Sigmoid colon (tissue), 7 donors: ENCODE data around the gene CELF1. TPM values are rescaled to one million over a fixed set of nuclear protein-coding genes. Genes with fewer than 3 reads are reported as not detected.

Source experiments
- DNase-seq: peaks from one replicate; pipeline ENCODE4 v3.0.0-alpha.2; 2019
- H3K27ac ChIP-seq, 4 donors: fragments of 200-600 bp; sonication (generic); one replicate each; pipeline ENCODE4 v1.5.1; 2016 to 2019; ENCODE audit warnings: mild to moderate bottlenecking in 1 of 4
- H3K27me3 ChIP-seq, 3 donors: fragments of 200-600 bp; sonication (generic); one replicate each; pipeline ENCODE4 v1.5.1; 2019; ENCODE audit warnings: mild to moderate bottlenecking in 1 of 3
- H3K36me3 ChIP-seq, 4 donors: fragments of 200-600 bp; sonication (generic); one replicate each; pipeline ENCODE4 v1.5.1; 2016 to 2019
- H3K4me1 ChIP-seq, 4 donors: fragments of 200-600 bp; sonication (generic); one replicate each; pipeline ENCODE4 v1.5.1; 2017 to 2019
- H3K4me3 ChIP-seq, 4 donors: fragments of 200-600 bp; sonication (generic); one replicate each; pipeline ENCODE4 v1.5.1; 2017 to 2019; ENCODE audit warnings: mild to moderate bottlenecking in 2 of 4, moderate library complexity in 1 of 4
- H3K9me3 ChIP-seq, 4 donors: fragments of 200-600 bp in 3 of 4; sonication (generic) in 3 of 4; one replicate each; pipeline versions ENCODE4 v1.5.1 to v1.6.1; 2013 to 2019
- CTCF ChIP-seq, 4 experiments: fragments of 450-650 bp in 3 of 4; fragments of 200-600 bp in 1 of 4; IDR thresholded peaks; one replicate each; pipeline ENCODE4 v1.5.1; 2016 to 2019; ENCODE audit warnings: antibody characterized with exemption in 4 of 4, mild to moderate bottlenecking in 3 of 4, moderate library complexity in 2 of 4
- EP300 ChIP-seq, 4 donors: sonication (generic); formaldehyde crosslinking; IDR thresholded peaks; one replicate each; pipeline ENCODE4 v1.6.1; 2017; ENCODE audit warnings: antibody characterized with exemption in 4 of 4
- POLR2A ChIP-seq, 2 donors: fragments of 450-650 bp; IDR thresholded peaks; one replicate each; pipeline ENCODE4 v1.6.1; 2016; ENCODE audit warnings: antibody characterized with exemption in 2 of 2, mild to moderate bottlenecking in 2 of 2, moderate library complexity in 2 of 2
- POLR2AphosphoS5 ChIP-seq, 4 donors: sonication (generic); formaldehyde crosslinking; IDR thresholded peaks; one replicate each; pipeline ENCODE4 v1.6.1; 2017; ENCODE audit warnings: antibody characterized with exemption in 4 of 4
- WGBS, 2 donors: extraction: QIAGEN DNeasy Blood & Tissue Kit; methylation state at CpG; one replicate each; pipeline ENCODE4 v1.1.7; 2013; 5-methylcytosine and 5-hydroxymethylcytosine counted together
- intact Hi-C: fragments of 100-400 bp; cut with DNase I; formaldehyde crosslinking; loops from one replicate; pipeline ENCODE4 v1.15.1; 2023
- polyA plus RNA-seq, 3 donors: library from polyadenylated mRNA; stranded (reverse); fragments of 200-250 nt; gene quantifications; one replicate each; pipeline ENCODE4 v1.2.3, GENCODE V29; 2013
- small RNA-seq, 3 donors: library from RNA; depleted of rRNA; stranded (forward); fragments of <200 nt; gene quantifications; one replicate each; pipeline ENCODE3, GENCODE V24; 2016
- total RNA-seq, 4 donors: library from RNA; depleted of rRNA; stranded (reverse); fragments of >200 nt; gene quantifications; one replicate each; pipeline ENCODE4 v1.1.0, GENCODE V29; 2016
- donor health status: healthy with polysubstance abuse.
- donor health status: Bipolar disorder and iron deficiency.
- donor health status: healthy.

Gene CELF1
- total and polyA plus RNA-seq, 7 donors, result 9.0 to 188 (median 87.2) TPM

- 89 to 90% methylated on average over 23 of the region's 23 CpGs for WGBS, 2 donors
- H3K9me3 ChIP-seq, result no peaks in the 10 kb centered on the region
- peaks cover 36 to 84% (median 57%) of the 10 kb centered on the region in 4 donors for H3K36me3 ChIP-seq
- peaks cover 0 to 35% (median 31%) of the 10 kb centered on the region in 4 donors for H3K4me1 ChIP-seq
- TF ChIP-seq POLR2AphosphoS5 (IDR thresholded peaks at IDR 0.05) (no peak), POLR2A (IDR thresholded peaks at IDR 0.05) (no peak)
- no peak overlapping the region for H3K4me3 ChIP-seq
- peak overlapping the region; percentile 11 to 93 (median 90) for H3K27ac ChIP-seq
- H3K27me3 ChIP-seq, result no peaks in the 10 kb centered on the region
- intact Hi-C loops, result no loop called here
- no peak for DNase-seq
Measured at GRCh38 chr11:47418454-47419259, 134.3 kb downstream of the CELF1 start.

GRCh38 chr11:47417712-47418111 lies 135.2 kb downstream of the CELF1 start:
- H3K4me3 ChIP-seq, result no peak overlapping the region
- WGBS, 2 donors, result 91 to 95% methylated on average over 6 of the region's 6 CpGs
- H3K4me1 ChIP-seq, result peaks cover 0 to 40% (median 36%) of the 10 kb centered on the region in 4 donors
- peak overlapping the region; percentile 84 to 93 (median 90) for H3K27ac ChIP-seq
- intact Hi-C loops, result no loop called here
- H3K9me3 ChIP-seq, result no peaks in the 10 kb centered on the region
- no peak for DNase-seq
- peaks cover 30 to 84% (median 53%) of the 10 kb centered on the region in 4 donors for H3K36me3 ChIP-seq
- no peaks in the 10 kb centered on the region for H3K27me3 ChIP-seq
- TF ChIP-seq CTCF (IDR thresholded peaks at IDR 0.05), result no peak

GRCh38 chr11:47415949-47416472 lies 136.9 kb downstream of the CELF1 start:
- TF ChIP-seq EP300 (IDR thresholded peaks at IDR 0.05), result no peak
- peak; percentile 13 to 60 (median 42) for TF ChIP-seq POLR2AphosphoS5 (IDR thresholded peaks at IDR 0.05)
- TF ChIP-seq POLR2A (IDR thresholded peaks at IDR 0.05), result no peak
- no peak for TF ChIP-seq CTCF (IDR thresholded peaks at IDR 0.05)
- DNase-seq, result peak; percentile 94
- intact Hi-C loops, result no loop called here
- H3K4me3 ChIP-seq, result no peak overlapping the region
- H3K36me3 ChIP-seq, result peaks cover 15 to 83% (median 47%) of the 10 kb centered on the region in 4 donors
- peaks cover 0 to 50% (median 36%) of the 10 kb centered on the region in 4 donors for H3K4me1 ChIP-seq
- 13 to 49% methylated on average over 13 of the region's 13 CpGs for WGBS, 2 donors
- H3K9me3 ChIP-seq, result no peaks in the 10 kb centered on the region
- H3K27ac ChIP-seq, result peak overlapping the region; percentile 84 to 93 (median 90)
- H3K27me3 ChIP-seq, result no peaks in the 10 kb centered on the region

Small RNAs within 50 kb of the gene (small RNA-seq; reads per million reads assigned to genes)
- gene RN7SL652P, result 0 reads per million in 3 donors
- 0 reads per million in 3 donors for gene RNU5E-10P

Other genes with a start within 250 kb of the CELF1 start
- gene MYBPC3, start 200.4 kb downstream of the CELF1 start, total RNA-seq, result not detected
- 1 to 10 TPM in 1 of 3 donors, under 1 TPM in 2; 0.29 to 1.4 (median 0.60) TPM for gene MYBPC3, start 200.4 kb downstream of the CELF1 start, polyA plus RNA-seq
- gene SPI1, start 174.6 kb downstream of the CELF1 start, total RNA-seq, result 10 to 100 TPM; 10.5 to 19.7 (median 18.8) TPM
- gene SPI1, start 174.6 kb downstream of the CELF1 start, polyA plus RNA-seq, result 10 to 100 TPM; 21.6 to 29.8 (median 27.1) TPM
- gene SLC39A13, start 144.5 kb downstream of the CELF1 start, total RNA-seq, result 10 to 100 TPM; 38.2 to 87.5 (median 54.0) TPM
- gene SLC39A13, start 144.5 kb downstream of the CELF1 start, polyA plus RNA-seq, result 10 to 100 TPM in 2 of 3 donors, 1 to 10 TPM in 1; 4.6 to 29.8 (median 13.2) TPM
- gene PSMC3, start 126.7 kb downstream of the CELF1 start, total RNA-seq, result 100 to 1,000 TPM; 104 to 202 (median 178) TPM
- 100 to 1,000 TPM; 117 to 151 (median 121) TPM for gene PSMC3, start 126.7 kb downstream of the CELF1 start, polyA plus RNA-seq
- gene RAPSN, start 104.0 kb downstream of the CELF1 start, total RNA-seq, result under 1 TPM in 3 of 4 donors, not detected in 1; 0.27 to 0.55 (median 0.36) TPM
- under 1 TPM in 1 of 3 donors, not detected in 2; 0.61 TPM for gene RAPSN, start 104.0 kb downstream of the CELF1 start, polyA plus RNA-seq
- gene PTPMT1, start 12.5 kb upstream of the CELF1 start, total RNA-seq, result 100 to 1,000 TPM in 3 of 4 donors, 10 to 100 TPM in 1; 100.0 to 152 (median 130) TPM
- gene PTPMT1, start 12.5 kb upstream of the CELF1 start, polyA plus RNA-seq, result 10 to 100 TPM; 31.0 to 43.1 (median 37.2) TPM
- gene KBTBD4, start 25.8 kb upstream of the CELF1 start, total RNA-seq, result 10 to 100 TPM; 13.3 to 29.9 (median 23.5) TPM
- 10 to 100 TPM; 11.3 to 15.9 (median 12.6) TPM for gene KBTBD4, start 25.8 kb upstream of the CELF1 start, polyA plus RNA-seq
- gene NDUFS3, start 25.9 kb upstream of the CELF1 start, total RNA-seq, result 100 to 1,000 TPM in 2 of 4 donors, 10 to 100 TPM in 2; 74.4 to 106 (median 91.7) TPM
- 100 to 1,000 TPM; 229 to 323 (median 268) TPM for gene NDUFS3, start 25.9 kb upstream of the CELF1 start, polyA plus RNA-seq
- gene FAM180B, start 33.5 kb upstream of the CELF1 start, total RNA-seq, result 1 to 10 TPM in 1 of 4 donors, under 1 TPM in 2, not detected in 1; 0.36 to 1.4 (median 0.41) TPM
- under 1 TPM in 2 of 3 donors, not detected in 1; 0.12 to 0.60 TPM for gene FAM180B, start 33.5 kb upstream of the CELF1 start, polyA plus RNA-seq
- 10 to 100 TPM in 1 of 4 donors, 1 to 10 TPM in 3; 6.1 to 15.5 (median 6.5) TPM for gene C1QTNF4, start 41.3 kb upstream of the CELF1 start, total RNA-seq
- 1 to 10 TPM in 2 of 3 donors, not detected in 1; 1.3 to 1.8 TPM for gene C1QTNF4, start 41.3 kb upstream of the CELF1 start, polyA plus RNA-seq
- gene MTCH2, start 89.4 kb upstream of the CELF1 start, total RNA-seq, result 10 to 100 TPM; 33.2 to 44.6 (median 34.2) TPM
- gene MTCH2, start 89.4 kb upstream of the CELF1 start, polyA plus RNA-seq, result 100 to 1,000 TPM in 1 of 3 donors, 10 to 100 TPM in 2; 75.1 to 119 (median 94.9) TPM
- gene AGBL2, start 162.2 kb upstream of the CELF1 start, total RNA-seq, result 1 to 10 TPM in 1 of 4 donors, under 1 TPM in 1, not detected in 2; 0.33 to 1.1 TPM
- 1 to 10 TPM in 1 of 3 donors, under 1 TPM in 1, not detected in 1; 0.92 to 2.2 TPM for gene AGBL2, start 162.2 kb upstream of the CELF1 start, polyA plus RNA-seq
- gene FNBP4, start 214.2 kb upstream of the CELF1 start, total RNA-seq, result 100 to 1,000 TPM in 2 of 4 donors, 10 to 100 TPM in 2; 91.1 to 182 (median 101) TPM
- 10 to 100 TPM; 10.2 to 41.2 (median 20.4) TPM for gene FNBP4, start 214.2 kb upstream of the CELF1 start, polyA plus RNA-seq